Bronchial epithelial cell (primary cell): ENCODE results near the gene PSD4. TPM values are rescaled to one million over a fixed set of nuclear protein-coding genes. Genes with fewer than 3 reads are reported as not detected.

Experiments used
- DNase-seq: peaks from one replicate; pipeline ENCODE4 v3.0.0-alpha.2; 2010; ENCODE audit warnings: low read depth
- FAIRE-seq: peaks from 2 replicates; lab custom pipeline; 2011; peaks lifted over from hg19 to GRCh38; lab: Jason Lieb, UNC
- H3K27me3 ChIP-seq: 2 replicates; pipeline ENCODE4 v1.5.1; 2011; ENCODE audit warnings: low read length; ENCODE audit not compliant: control insufficient read depth, insufficient read depth
- H3K36me3 ChIP-seq: 2 replicates; pipeline ENCODE4 v1.5.1; 2011; ENCODE audit warnings: low read length; ENCODE audit not compliant: control insufficient read depth, insufficient read depth
- H3K4me3 ChIP-seq: 2 replicates; pipeline ENCODE4 v1.5.1; 2011; ENCODE audit warnings: mild to moderate bottlenecking, low read depth, low read length, control low read depth
- CTCF ChIP-seq: IDR thresholded peaks from 2 replicates; pipeline ENCODE4 v1.5.1; 2011; ENCODE audit warnings: mild to moderate bottlenecking, moderate library complexity, low read length, control low read depth, inconsistent platforms; ENCODE audit not compliant: insufficient read depth, severe bottlenecking
- total RNA-seq: library from RNA; depleted of rRNA; stranded (reverse); fragments of >200 nt; gene quantifications from 2 replicates; pipeline ENCODE4 v1.2.1, GENCODE V29; 2014

PSD4 gene
- total RNA-seq, 1 donor from 2014 or later, result 25.0 TPM

- no peak for FAIRE-seq
- DNase-seq, result no peak
- Histone ChIP-seq H3K4me3 (no peak overlapping the region), H3K27me3 (no peaks in the 10 kb centered on the region), H3K36me3 (peaks cover 5% of the 10 kb centered on the region)
- no peak for TF ChIP-seq CTCF
These were observed 17.1 kb downstream of the PSD4 start for GRCh38 chr2:113190871-113191270.

- FAIRE-seq (no peak), DNase-seq (no peak)
- peak; percentile 31 for TF ChIP-seq CTCF
- Histone ChIP-seq H3K4me3 (no peak overlapping the region), H3K36me3 (peaks cover 8% of the 10 kb centered on the region), H3K27me3 (no peaks in the 10 kb centered on the region)
These were observed 18.8 kb downstream of the PSD4 start for GRCh38 chr2:113192459-113193100.

- Histone ChIP-seq H3K36me3 (peaks cover 13% of the 10 kb centered on the region), H3K4me3 (no peak overlapping the region), H3K27me3 (no peaks in the 10 kb centered on the region)
- no peak for FAIRE-seq
- no peak for DNase-seq
- TF ChIP-seq CTCF, result no peak
These were observed 22.2 kb downstream of the PSD4 start for GRCh38 chr2:113195923-113196501.

GRCh38 chr2:113196839-113197238 lies 23.1 kb downstream of the PSD4 start:
- no peak for TF ChIP-seq CTCF
- DNase-seq (no peak), FAIRE-seq (no peak)
- H3K36me3 ChIP-seq, result peaks cover 17% of the 10 kb centered on the region
- H3K4me3 ChIP-seq, result no peak overlapping the region
- H3K27me3 ChIP-seq, result no peaks in the 10 kb centered on the region

GRCh38 chr2:113197347-113198047 lies 23.7 kb downstream of the PSD4 start:
- no peak for TF ChIP-seq CTCF

More at GRCh38 chr2:113197347-113198047, 23.7 kb downstream of the PSD4 start:
- DNase-seq (no peak), FAIRE-seq (no peak)
- Histone ChIP-seq H3K36me3 (peaks cover 20% of the 10 kb centered on the region), H3K27me3 (no peaks in the 10 kb centered on the region), H3K4me3 (no peak overlapping the region)
